ENCODE results near the gene CEP57. TPM values are rescaled to one million over a fixed set of nuclear protein-coding genes. Genes with fewer than 3 reads are reported as not detected.
"Not testable (repeated sequence)": the region's sequence is repeated elsewhere in the genome, so short reads cannot be mapped to it uniquely, and the experiment has no call there.

The CEP57 gene
- total RNA-seq, 2 experiments from 2014 or later = 101 to 105 TPM

DNA sequence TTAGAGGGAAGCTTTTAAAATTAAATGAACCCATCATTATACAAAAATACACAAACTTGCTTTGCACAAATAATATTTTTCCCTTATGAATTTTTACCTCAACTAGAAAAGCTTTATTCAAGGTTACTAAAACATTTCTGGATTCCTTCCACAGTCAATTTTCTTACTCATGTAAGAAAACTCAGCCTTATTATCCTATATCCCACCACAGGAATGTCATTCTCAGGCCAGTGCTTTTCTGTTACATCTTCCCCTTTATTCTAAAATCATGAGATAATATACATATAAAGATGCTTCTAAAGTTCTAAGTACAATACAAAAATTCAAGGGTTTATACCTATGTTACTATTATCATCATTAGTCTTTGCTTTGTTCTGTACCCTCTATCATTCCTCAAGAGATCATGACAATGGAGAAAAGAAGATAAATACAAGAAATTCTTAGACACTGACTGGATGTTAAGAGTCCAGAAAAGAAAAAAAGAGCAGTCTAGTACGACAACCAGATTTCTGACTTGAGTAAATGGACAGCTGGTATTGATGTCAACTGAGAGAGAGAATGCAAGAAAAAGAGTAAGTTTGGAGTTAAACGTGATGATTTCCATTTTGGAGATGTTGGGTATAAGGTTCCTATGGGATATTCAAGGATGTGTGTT is 73.3 kb downstream of the CEP57 start:
- Mint-ChIP-seq H3K9me3 (no peaks in the 10 kb centered on the region), H3K4me3 (no peak overlapping the region), H3K36me3 (peaks cover 12% of the 10 kb centered on the region)

DNA sequence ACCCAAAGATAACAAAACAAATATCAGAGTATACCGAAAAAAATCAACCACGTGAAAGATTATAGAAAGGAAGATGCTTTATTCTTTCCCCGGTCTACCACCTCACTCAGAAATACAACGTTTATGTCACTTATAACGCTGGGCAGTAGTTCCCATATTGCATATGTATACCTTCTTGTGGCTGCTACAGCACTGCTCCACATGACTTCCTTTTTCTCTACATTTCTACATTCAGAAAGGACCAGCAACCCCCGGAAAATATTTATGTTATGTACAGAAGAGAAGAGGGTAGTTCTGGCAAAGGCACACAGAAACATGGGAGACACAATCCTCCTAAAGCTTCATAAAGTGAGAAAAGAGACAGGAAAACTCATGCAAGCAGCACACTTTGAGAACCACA is 76.8 kb downstream of the CEP57 start:
- Mint-ChIP-seq H3K4me3 (no peak overlapping the region), H3K36me3 (peaks cover 10% of the 10 kb centered on the region), H3K4me1 (no peaks in the 10 kb centered on the region), H3K27ac (no peak overlapping the region), H3K9me3 (no peaks in the 10 kb centered on the region), H3K27me3 (no peaks in the 10 kb centered on the region)
- DNase-seq = no peak

More for the DNA sequence above, 73.3 kb downstream of the CEP57 start:
- no peaks in the 10 kb centered on the region for H3K27me3 Mint-ChIP-seq
- H3K4me1 Mint-ChIP-seq = peaks cover 1% of the 10 kb centered on the region
- H3K27ac Mint-ChIP-seq = no peak overlapping the region
- DNase-seq = no peak

DNA sequence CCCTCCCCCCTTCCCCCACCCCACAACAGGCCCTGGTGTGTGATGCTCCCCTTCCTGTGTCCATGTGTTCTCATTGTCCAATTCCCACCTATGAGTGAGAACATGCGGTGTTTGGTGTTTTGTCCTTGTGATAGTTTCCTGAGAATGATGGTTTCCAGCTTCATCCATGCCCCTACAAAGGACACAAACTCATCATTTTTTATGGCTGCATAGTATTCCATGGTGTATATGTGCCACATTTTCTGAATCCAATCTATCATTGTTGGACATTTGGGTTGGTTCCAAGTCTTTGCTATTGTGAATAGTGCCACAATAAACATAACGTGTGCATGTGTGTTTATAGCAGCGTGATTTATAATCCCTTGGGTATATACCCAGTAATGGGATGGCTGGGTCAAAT is 80.6 kb downstream of the CEP57 start:
- not testable (repeated sequence) for H3K27ac Mint-ChIP-seq, H3K9me3 Mint-ChIP-seq, H3K4me1 Mint-ChIP-seq, DNase-seq, H3K27me3 Mint-ChIP-seq, H3K4me3 Mint-ChIP-seq
- H3K36me3 Mint-ChIP-seq = peaks cover 21% of the 10 kb centered on the region

DNA sequence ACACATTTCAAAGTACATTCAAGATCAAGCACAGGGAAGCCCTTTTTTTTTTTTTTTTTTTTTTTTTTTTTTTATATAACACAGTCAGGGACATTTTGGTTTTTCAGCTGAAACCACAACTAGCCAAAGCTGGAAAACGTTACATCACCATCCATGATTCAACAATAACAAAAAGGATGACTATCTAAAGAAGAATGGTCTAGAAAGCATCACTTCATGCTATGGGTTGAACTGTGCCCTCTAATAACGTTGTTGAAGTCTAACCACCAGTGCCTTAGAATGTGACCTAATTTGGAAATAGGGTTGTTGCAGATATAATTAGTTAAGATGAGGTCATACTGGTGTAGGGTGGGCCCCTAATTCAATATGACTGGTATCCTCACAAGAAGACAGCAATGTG is 87.0 kb downstream of the CEP57 start:
- peaks cover 8% of the 10 kb centered on the region for H3K9me3 Mint-ChIP-seq
- H3K4me3 Mint-ChIP-seq = no peak overlapping the region
- peaks cover 13% of the 10 kb centered on the region for H3K4me1 Mint-ChIP-seq
- H3K27me3 Mint-ChIP-seq = no peaks in the 10 kb centered on the region
- peak overlapping the region; percentile 13 for H3K27ac Mint-ChIP-seq
- no peak for DNase-seq
- H3K36me3 Mint-ChIP-seq = peaks cover 44% of the 10 kb centered on the region

Other genes with a start within 250 kb of the CEP57 start
- 10 to 100 TPM; 46.8 to 49.8 TPM for gene FAM76B, start 716 bp upstream of the CEP57 start, total RNA-seq
- 10 to 100 TPM; 48.0 to 51.7 TPM for gene MTMR2, start 133.6 kb downstream of the CEP57 start, total RNA-seq